A673 (cell line): ENCODE data around the gene HBB. TPM values are rescaled to one million over a fixed set of nuclear protein-coding genes. Genes with fewer than 3 reads are reported as not detected.

ENCODE experiments used
- BruUV-seq: library from RNA; stranded (reverse); fragments of 400-500 nt; replicated peaks from 2 replicates; lab custom pipeline; 2021; lab: Mats Ljungman, UMichigan
- CTCF ChIA-PET: fragments of 300-600 bp; sonication (Branson Sonifier 250); formaldehyde crosslinking; loops from one replicate; lab custom pipeline; 2022; ENCODE audit warnings: antibody characterized with exemption; lab: Charles Lee
- POLR2A ChIA-PET: fragments of 300-600 bp; sonication (Branson Sonifier 250); formaldehyde crosslinking; loops from one replicate; lab custom pipeline; 2022; ENCODE audit warnings: antibody characterized with exemption; ENCODE audit not compliant: low non-redundant PET; lab: Charles Lee
- DNase-seq: peaks from one replicate; pipeline ENCODE4 v3.0.0-alpha.2; 2015; ENCODE audit warnings: low spot score
- H3K27ac ChIP-seq: fragments of 200-600 bp; sonication (generic); 2 replicates; pipeline ENCODE4 v1.5.1; 2016; ENCODE audit warnings: mixed run types, low read depth, mild to moderate bottlenecking, mixed read lengths, antibody characterized with exemption, low read length; ENCODE audit not compliant: poor library complexity, severe bottlenecking
- H3K27me3 ChIP-seq: fragments of 200-600 bp; sonication (generic); replicated peaks from 2 replicates; pipeline ENCODE4 v1.6.1; 2017; ENCODE audit warnings: mixed run types, low read depth, mild to moderate bottlenecking, mixed read lengths, antibody characterized with exemption, low read length; ENCODE audit not compliant: insufficient read depth, poor library complexity
- H3K36me3 ChIP-seq: fragments of 200-600 bp; sonication (generic); 2 replicates; pipeline ENCODE4 v1.6.1; 2016; ENCODE audit warnings: mixed run types, mild to moderate bottlenecking, mixed read lengths, antibody characterized with exemption, low read length; ENCODE audit not compliant: insufficient read depth, poor library complexity, severe bottlenecking
- H3K4me1 ChIP-seq: fragments of 200-600 bp; sonication (generic); 2 replicates; pipeline ENCODE4 v1.6.1; 2017; ENCODE audit warnings: mixed run types, mild to moderate bottlenecking, mixed read lengths, antibody characterized with exemption, low read length; ENCODE audit not compliant: insufficient read depth, poor library complexity, severe bottlenecking
- H3K4me3 ChIP-seq: fragments of 200-600 bp; sonication (generic); 2 replicates; pipeline ENCODE4 v1.5.1; 2016; ENCODE audit warnings: low read depth, mixed run types, mild to moderate bottlenecking, mixed read lengths, low read length; ENCODE audit not compliant: poor library complexity, severe bottlenecking
- H3K9me3 ChIP-seq: fragments of 200-600 bp; sonication (generic); 2 replicates; pipeline ENCODE4 v1.6.1; 2016; ENCODE audit warnings: mixed run types, low read depth, mild to moderate bottlenecking, mixed read lengths, antibody characterized with exemption, low read length; ENCODE audit not compliant: poor library complexity, severe bottlenecking
- EZH2 ChIP-seq: fragments of 200-600 bp; sonication (generic); IDR thresholded peaks from 2 replicates; pipeline ENCODE4 v1.6.1; 2017; ENCODE audit warnings: borderline replicate concordance, low read depth, mild to moderate bottlenecking, mixed read lengths, antibody characterized with exemption, low read length; ENCODE audit not compliant: poor library complexity, severe bottlenecking
- intact Hi-C: fragments of 100-400 bp; cut with micrococcal nuclease; formaldehyde crosslinking; loops from one replicate; pipeline ENCODE4 v1.10.0; 2022; ENCODE audit not compliant: unreplicated experiment
- total RNA-seq: library from RNA; stranded (reverse); gene quantifications from 2 replicates; pipeline ENCODE4 v1.2.3, GENCODE V29; 2021
- TF ChIP-seq, protein P1 (sequence below): fragments of 300-800, 200-600 bp; sonication (generic); conservative IDR thresholded peaks from 2 replicates; pipeline ENCODE4 v1.5.1; 2017; ENCODE audit warnings: low read depth, mild to moderate bottlenecking, antibody characterized with exemption, low read length, moderate library complexity, mixed read lengths

Gene HBB
- total RNA-seq, 1 experiment from 2014 or later: not detected

DNA sequence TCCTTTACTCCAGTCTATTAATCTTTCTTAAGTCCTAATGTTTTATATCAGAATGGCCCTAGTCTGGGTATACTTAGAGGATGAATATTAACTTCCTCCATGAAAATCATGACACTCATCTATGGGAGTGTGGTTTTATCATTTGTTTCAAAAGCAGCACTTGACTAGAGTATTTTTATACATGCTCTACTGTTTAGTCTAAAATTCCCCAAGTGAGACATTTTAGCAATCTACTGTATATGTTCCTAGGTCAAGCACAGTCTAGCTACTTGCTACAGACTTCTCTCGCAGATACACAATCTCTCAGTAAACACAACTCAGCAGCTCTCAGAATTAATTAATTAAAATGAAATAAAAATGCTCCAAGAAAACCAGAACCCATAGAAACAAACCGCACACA is 2.9 kb upstream of the HBB start:
- Histone ChIP-seq H3K4me1 (no peaks in the 10 kb centered on the region), H3K27ac (no peak overlapping the region), H3K27me3 (no peaks in the 10 kb centered on the region), H3K4me3 (no peak overlapping the region), H3K36me3 (no peaks in the 10 kb centered on the region), H3K9me3 (no peaks in the 10 kb centered on the region)
- no TSS peak for BruUV-seq
- POLR2A ChIA-PET: no interaction called here
- intact Hi-C loops: no loop called here
- DNase-seq: no peak
- no peak for TF ChIP-seq EZH2
- TF ChIP-seq, protein P1, sequence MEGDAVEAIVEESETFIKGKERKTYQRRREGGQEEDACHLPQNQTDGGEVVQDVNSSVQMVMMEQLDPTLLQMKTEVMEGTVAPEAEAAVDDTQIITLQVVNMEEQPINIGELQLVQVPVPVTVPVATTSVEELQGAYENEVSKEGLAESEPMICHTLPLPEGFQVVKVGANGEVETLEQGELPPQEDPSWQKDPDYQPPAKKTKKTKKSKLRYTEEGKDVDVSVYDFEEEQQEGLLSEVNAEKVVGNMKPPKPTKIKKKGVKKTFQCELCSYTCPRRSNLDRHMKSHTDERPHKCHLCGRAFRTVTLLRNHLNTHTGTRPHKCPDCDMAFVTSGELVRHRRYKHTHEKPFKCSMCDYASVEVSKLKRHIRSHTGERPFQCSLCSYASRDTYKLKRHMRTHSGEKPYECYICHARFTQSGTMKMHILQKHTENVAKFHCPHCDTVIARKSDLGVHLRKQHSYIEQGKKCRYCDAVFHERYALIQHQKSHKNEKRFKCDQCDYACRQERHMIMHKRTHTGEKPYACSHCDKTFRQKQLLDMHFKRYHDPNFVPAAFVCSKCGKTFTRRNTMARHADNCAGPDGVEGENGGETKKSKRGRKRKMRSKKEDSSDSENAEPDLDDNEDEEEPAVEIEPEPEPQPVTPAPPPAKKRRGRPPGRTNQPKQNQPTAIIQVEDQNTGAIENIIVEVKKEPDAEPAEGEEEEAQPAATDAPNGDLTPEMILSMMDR: no peak
- CTCF ChIA-PET: no interaction called here

GRCh38 chr11:5229356-5229755 is 2.5 kb upstream of the HBB start:
- H3K4me1 ChIP-seq: no peaks in the 10 kb centered on the region
- H3K4me3 ChIP-seq: no peak overlapping the region
- intact Hi-C loops: no loop called here
- ChIA-PET POLR2A (no interaction called here), CTCF (no interaction called here)
- no TSS peak for BruUV-seq
- TF ChIP-seq, protein P1: no peak
- TF ChIP-seq EZH2: no peak
- H3K36me3 ChIP-seq: no peaks in the 10 kb centered on the region
- H3K9me3 ChIP-seq: no peaks in the 10 kb centered on the region
- H3K27me3 ChIP-seq: no peaks in the 10 kb centered on the region
- DNase-seq: no peak
- H3K27ac ChIP-seq: no peak overlapping the region

DNA sequence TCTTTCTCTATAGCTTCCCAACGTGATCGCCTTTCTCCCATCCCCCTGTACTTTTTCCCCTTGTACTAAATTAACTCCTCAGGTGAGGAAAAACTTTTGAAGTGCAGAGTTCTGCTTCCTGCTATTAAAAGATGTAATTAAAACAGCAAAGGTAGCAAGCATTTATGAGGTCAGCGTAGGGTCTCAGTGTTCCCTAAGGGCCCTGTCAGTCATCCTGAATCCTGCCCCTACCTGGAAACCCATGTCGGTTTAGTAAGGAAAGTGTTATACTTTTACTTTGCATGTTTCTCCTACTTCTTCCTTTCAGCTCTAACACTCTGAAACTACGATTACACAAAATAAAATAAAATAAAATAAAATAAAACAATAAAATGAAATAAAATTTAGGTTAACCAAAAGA is 1.3 kb upstream of the HBB start:
- ChIA-PET POLR2A (no interaction called here), CTCF (no interaction called here)
- no peak for TF ChIP-seq EZH2
- TF ChIP-seq, protein P1: no peak
- BruUV-seq: no TSS peak
- no peak overlapping the region for H3K4me3 ChIP-seq
- intact Hi-C loops: no loop called here
- no peaks in the 10 kb centered on the region for H3K36me3 ChIP-seq
- DNase-seq: no peak
- no peak overlapping the region for H3K27ac ChIP-seq
- H3K4me1 ChIP-seq: no peaks in the 10 kb centered on the region
- no peaks in the 10 kb centered on the region for H3K27me3 ChIP-seq
- H3K9me3 ChIP-seq: no peaks in the 10 kb centered on the region
